Measurements from ENCODE around the gene TRIP13. TPM values are rescaled to one million over a fixed set of nuclear protein-coding genes. Genes with fewer than 3 reads are reported as not detected.

The TRIP13 gene
- polyA plus RNA-seq, 3 donors: 0.24 to 1.2 TPM; not detected in 1

GRCh38 chr5:865168-865521 is 27.5 kb upstream of the TRIP13 start:
- no peak for DNase-seq

GRCh38 chr5:865771-866170 is 26.9 kb upstream of the TRIP13 start:
- 98% methylated on average over 9 of the region's 10 CpGs for WGBS (ENCODE audit: insufficient coverage)
- Mint-ChIP-seq H3K36me3 (peaks cover 77 to 82% of the 10 kb centered on the region in 2 donors), H3K9me3 (peaks cover 0 to 5% (median 0%) of the 10 kb centered on the region in 7 donors), H3K27ac (no peak overlapping the region), H3K27me3 (ENCODE audit: low read depth in 3 of 3) (no peaks in the 10 kb centered on the region), H3K4me3 (no peak overlapping the region), H3K4me1 (no peaks in the 10 kb centered on the region)
- intact Hi-C loops (cut with micrococcal nuclease): no loop called here
- Histone ChIP-seq H3K9ac (ENCODE audit: insufficient read depth, low read length, poor library complexity, severe bottlenecking) (no peak overlapping the region), H4K20me1 (ENCODE audit: insufficient read depth, low read length) (no peaks in the 10 kb centered on the region), H3K4me2 (replicated peaks; ENCODE audit: extremely low read depth, low read length, poor library complexity, severe bottlenecking) (no peak overlapping the region), H3K27ac (ENCODE audit: low read depth in 1 of 2, low read length in 2 of 2) (no peak overlapping the region), H3K4me3 (replicated peaks in 1 of 3; ENCODE audit: low read depth in 2 of 3, low read length in 3 of 3) (no peak overlapping the region), H3K79me2 (ENCODE audit: insufficient read depth, low read length) (no peaks in the 10 kb centered on the region), H3K9me3 (replicated peaks in 1 of 2; ENCODE audit: control insufficient read depth in 1 of 2, insufficient read depth in 1 of 2, low read length in 2 of 2) (no peaks in the 10 kb centered on the region), H3K36me3 (replicated peaks in 1 of 2; ENCODE audit: control insufficient read depth in 1 of 2, insufficient read depth in 2 of 2, low read length in 2 of 2) (peaks cover 79 to 85% of the 10 kb centered on the region in 2 donors), H3K4me1 (ENCODE audit: control insufficient read depth in 1 of 2, insufficient read depth in 2 of 2, low read length in 2 of 2) (no peaks in the 10 kb centered on the region), H2AFZ (ENCODE audit: insufficient read depth, low read depth, low read length, poor library complexity, severe bottlenecking) (no peak overlapping the region), H3K27me3 (ENCODE audit: control insufficient read depth in 2 of 2, insufficient read depth in 2 of 2, low read length in 2 of 2) (no peaks in the 10 kb centered on the region)
- no peak for DNase-seq
- TF ChIP-seq CTCF (IDR thresholded peaks at IDR 0.05): no peak

More at GRCh38 chr5:865168-865521, 27.5 kb upstream of the TRIP13 start:
- Histone ChIP-seq H3K4me1 (ENCODE audit: control insufficient read depth in 1 of 2, insufficient read depth in 2 of 2, low read length in 2 of 2) (no peaks in the 10 kb centered on the region), H3K27me3 (ENCODE audit: control insufficient read depth in 2 of 2, insufficient read depth in 2 of 2, low read length in 2 of 2) (no peaks in the 10 kb centered on the region), H2AFZ (ENCODE audit: insufficient read depth, low read depth, low read length, poor library complexity, severe bottlenecking) (no peak overlapping the region), H3K9me3 (replicated peaks in 1 of 2; ENCODE audit: control insufficient read depth in 1 of 2, insufficient read depth in 1 of 2, low read length in 2 of 2) (no peaks in the 10 kb centered on the region), H3K9ac (ENCODE audit: insufficient read depth, low read length, poor library complexity, severe bottlenecking) (no peak overlapping the region), H3K4me3 (replicated peaks in 1 of 3; ENCODE audit: low read depth in 2 of 3, low read length in 3 of 3) (no peak overlapping the region), H4K20me1 (ENCODE audit: insufficient read depth, low read length) (no peaks in the 10 kb centered on the region), H3K36me3 (replicated peaks in 1 of 2; ENCODE audit: control insufficient read depth in 1 of 2, insufficient read depth in 2 of 2, low read length in 2 of 2) (peaks cover 72 to 79% of the 10 kb centered on the region in 2 donors), H3K4me2 (replicated peaks; ENCODE audit: extremely low read depth, low read length, poor library complexity, severe bottlenecking) (no peak overlapping the region), H3K27ac (ENCODE audit: low read depth in 1 of 2, low read length in 2 of 2) (no peak overlapping the region), H3K79me2 (ENCODE audit: insufficient read depth, low read length) (no peaks in the 10 kb centered on the region)
- over 99% methylated on average over 23 of the region's 24 CpGs for WGBS (ENCODE audit: insufficient coverage)
- H3K9me3 Mint-ChIP-seq: peaks cover 0 to 5% (median 0%) of the 10 kb centered on the region in 7 donors
- intact Hi-C loops (cut with micrococcal nuclease): no loop called here
- no peaks in the 10 kb centered on the region for H3K4me1 Mint-ChIP-seq
- no peak for TF ChIP-seq CTCF (IDR thresholded peaks at IDR 0.05)
- H3K36me3 Mint-ChIP-seq: peaks cover 77 to 81% of the 10 kb centered on the region in 2 donors
- no peak overlapping the region for H3K27ac Mint-ChIP-seq
- H3K27me3 Mint-ChIP-seq (ENCODE audit: low read depth in 3 of 3): no peaks in the 10 kb centered on the region
- no peak overlapping the region for H3K4me3 Mint-ChIP-seq
